SU-DHL-6 (cell line): Measurements from ENCODE around the gene ABCC4.

ENCODE experiments used
- H2AFZ ChIP-seq: fragments of 200-600 bp; sonication (generic); 2 replicates; pipeline ENCODE4 v1.6.1; 2014; ENCODE audit warnings: low read depth, mild to moderate bottlenecking, moderate library complexity, mixed read lengths, antibody characterized with exemption, low read length; ENCODE audit not compliant: severe bottlenecking
- H3F3A ChIP-seq: fragments of 200-600 bp; shearing (Covaris generic); 2 replicates; pipeline ENCODE4 v1.6.0; 2016; ENCODE audit warnings: antibody characterized with exemption, mild to moderate bottlenecking; ENCODE audit not compliant: insufficient read depth
- H3K27ac ChIP-seq: fragments of 200-600 bp; sonication (generic); 2 replicates; pipeline ENCODE4 v1.5.1; 2016; ENCODE audit warnings: low read depth, mild to moderate bottlenecking, low read length, moderate library complexity, mixed read lengths
- H3K27me3 ChIP-seq: fragments of 200-600 bp; sonication (generic), shearing (Covaris generic); 2 replicates; pipeline ENCODE4 v1.6.0; 2014; ENCODE audit warnings: mild to moderate bottlenecking, low read length
- H3K36me3 ChIP-seq: fragments of 200-600 bp; sonication (generic); 2 replicates; pipeline ENCODE4 v1.6.1; 2014; ENCODE audit warnings: mild to moderate bottlenecking, low read length, mixed read lengths
- H3K4me2 ChIP-seq: fragments of 300-600, 200-600 bp; shearing (Covaris generic), sonication (generic); 2 replicates; pipeline ENCODE4 v1.6.0; 2014; ENCODE audit warnings: low read length, low read depth, mild to moderate bottlenecking; ENCODE audit not compliant: poor library complexity, severe bottlenecking
- H3K4me3 ChIP-seq: fragments of 200-600 bp; sonication (generic); 2 replicates; pipeline ENCODE4 v1.5.1; 2014; ENCODE audit warnings: antibody characterized with exemption, low read length, mild to moderate bottlenecking, mixed read lengths; ENCODE audit not compliant: insufficient read depth, poor library complexity, severe bottlenecking
- H3K79me2 ChIP-seq: fragments of 200-600 bp; sonication (generic); 2 replicates; pipeline ENCODE4 v1.6.1; 2014; ENCODE audit warnings: mild to moderate bottlenecking, low read length, moderate library complexity; ENCODE audit not compliant: insufficient read depth
- H3K9ac ChIP-seq: fragments of 200-600 bp; sonication (generic); 2 replicates; pipeline ENCODE4 v1.7.0; 2014; ENCODE audit warnings: mild to moderate bottlenecking, low read length
- H3K9me2 ChIP-seq: fragments of 200-600 bp; sonication (generic); replicated peaks from 2 replicates; pipeline ENCODE4 v1.6.1; 2014; ENCODE audit warnings: low read length; ENCODE audit not compliant: insufficient read depth
- H3K9me3 ChIP-seq: fragments of 200-600 bp; sonication (generic); 2 replicates; pipeline ENCODE4 v1.6.1; 2014; ENCODE audit warnings: low read length, mixed read lengths; ENCODE audit not compliant: insufficient read depth
- H4K20me1 ChIP-seq: fragments of 200-600 bp; sonication (generic); 2 replicates; pipeline ENCODE4 v1.6.1; 2014; ENCODE audit warnings: low read depth, mild to moderate bottlenecking, antibody characterized with exemption, low read length, moderate library complexity, mixed read lengths
- EZH2phosphoT487 ChIP-seq: fragments of 200-600 bp; sonication (generic), shearing (Covaris generic); conservative IDR thresholded peaks from 2 replicates; pipeline ENCODE4 v1.6.1; 2018; ENCODE audit warnings: mild to moderate bottlenecking, antibody characterized with exemption, low read length, moderate library complexity, mixed read lengths
- TF ChIP-seq, protein P1 (sequence below): fragments of 200-600 bp; sonication (generic); IDR thresholded peaks from one replicate; pipeline ENCODE4 v1.5.1; 2017; ENCODE audit warnings: antibody characterized with exemption, mild to moderate bottlenecking, low read length, moderate library complexity; ENCODE audit not compliant: insufficient read depth, poor library complexity, severe bottlenecking

The ABCC4 gene

DNA sequence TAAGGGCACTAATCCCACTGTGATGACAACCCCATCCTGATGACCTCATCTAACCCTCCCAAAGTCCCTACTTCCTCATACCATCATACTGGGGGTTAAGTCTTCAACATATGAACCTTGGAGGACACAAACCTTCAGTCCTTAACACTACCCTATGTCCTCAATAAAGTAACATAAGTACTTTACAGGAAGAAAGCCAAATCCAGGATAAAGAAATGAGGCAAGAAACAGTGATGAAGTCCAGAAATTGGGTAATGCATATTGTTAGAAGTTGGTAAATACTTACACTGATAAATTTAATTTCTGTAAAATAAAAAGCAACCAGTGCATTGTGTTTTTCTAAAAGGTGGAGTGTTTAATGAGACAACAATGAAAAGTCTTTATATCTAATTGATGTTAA lies 304.1 kb downstream of the ABCC4 start:
- Histone ChIP-seq H4K20me1 (no peaks in the 10 kb centered on the region), H3K79me2 (no peaks in the 10 kb centered on the region), H3K27me3 (no peaks in the 10 kb centered on the region), H3F3A (no peaks in the 10 kb centered on the region), H3K4me2 (no peak overlapping the region), H3K9me2 (no peaks in the 10 kb centered on the region), H3K9ac (no peak overlapping the region), H3K9me3 (no peaks in the 10 kb centered on the region), H3K27ac (no peak overlapping the region), H3K36me3 (no peaks in the 10 kb centered on the region), H2AFZ (no peak overlapping the region), H3K4me3 (no peak overlapping the region)
- no peak for TF ChIP-seq EZH2phosphoT487
- TF ChIP-seq, protein P1, sequence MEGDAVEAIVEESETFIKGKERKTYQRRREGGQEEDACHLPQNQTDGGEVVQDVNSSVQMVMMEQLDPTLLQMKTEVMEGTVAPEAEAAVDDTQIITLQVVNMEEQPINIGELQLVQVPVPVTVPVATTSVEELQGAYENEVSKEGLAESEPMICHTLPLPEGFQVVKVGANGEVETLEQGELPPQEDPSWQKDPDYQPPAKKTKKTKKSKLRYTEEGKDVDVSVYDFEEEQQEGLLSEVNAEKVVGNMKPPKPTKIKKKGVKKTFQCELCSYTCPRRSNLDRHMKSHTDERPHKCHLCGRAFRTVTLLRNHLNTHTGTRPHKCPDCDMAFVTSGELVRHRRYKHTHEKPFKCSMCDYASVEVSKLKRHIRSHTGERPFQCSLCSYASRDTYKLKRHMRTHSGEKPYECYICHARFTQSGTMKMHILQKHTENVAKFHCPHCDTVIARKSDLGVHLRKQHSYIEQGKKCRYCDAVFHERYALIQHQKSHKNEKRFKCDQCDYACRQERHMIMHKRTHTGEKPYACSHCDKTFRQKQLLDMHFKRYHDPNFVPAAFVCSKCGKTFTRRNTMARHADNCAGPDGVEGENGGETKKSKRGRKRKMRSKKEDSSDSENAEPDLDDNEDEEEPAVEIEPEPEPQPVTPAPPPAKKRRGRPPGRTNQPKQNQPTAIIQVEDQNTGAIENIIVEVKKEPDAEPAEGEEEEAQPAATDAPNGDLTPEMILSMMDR, result no peak

DNA sequence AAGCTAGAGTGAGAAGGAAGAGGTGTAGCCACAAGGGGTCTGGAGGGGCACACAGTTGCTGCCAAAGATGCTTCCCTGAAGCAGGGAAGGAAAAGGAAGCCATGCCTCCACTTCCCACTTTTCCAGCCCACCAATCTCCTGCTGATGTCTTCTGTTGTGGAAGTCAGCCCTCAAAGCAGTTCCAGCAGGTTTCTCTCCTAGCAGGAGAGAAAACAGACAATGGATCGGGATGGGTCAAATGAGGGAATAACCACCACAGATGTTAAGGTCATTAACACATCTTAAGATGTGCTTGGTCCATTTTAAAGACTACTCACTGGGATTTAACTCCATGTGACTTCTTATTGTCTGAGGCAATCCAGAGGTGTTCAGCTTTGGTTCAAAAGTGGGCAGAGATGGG lies 304.8 kb downstream of the ABCC4 start:
- Histone ChIP-seq H3K79me2 (no peaks in the 10 kb centered on the region), H3K27me3 (no peaks in the 10 kb centered on the region), H3K4me2 (no peak overlapping the region), H3K9me2 (no peaks in the 10 kb centered on the region), H3K9me3 (no peaks in the 10 kb centered on the region), H4K20me1 (no peaks in the 10 kb centered on the region), H2AFZ (no peak overlapping the region), H3K36me3 (no peaks in the 10 kb centered on the region), H3K4me3 (no peak overlapping the region), H3F3A (no peaks in the 10 kb centered on the region), H3K27ac (no peak overlapping the region), H3K9ac (no peak overlapping the region)
- no peak for TF ChIP-seq EZH2phosphoT487
- TF ChIP-seq, protein P1, result no peak

DNA sequence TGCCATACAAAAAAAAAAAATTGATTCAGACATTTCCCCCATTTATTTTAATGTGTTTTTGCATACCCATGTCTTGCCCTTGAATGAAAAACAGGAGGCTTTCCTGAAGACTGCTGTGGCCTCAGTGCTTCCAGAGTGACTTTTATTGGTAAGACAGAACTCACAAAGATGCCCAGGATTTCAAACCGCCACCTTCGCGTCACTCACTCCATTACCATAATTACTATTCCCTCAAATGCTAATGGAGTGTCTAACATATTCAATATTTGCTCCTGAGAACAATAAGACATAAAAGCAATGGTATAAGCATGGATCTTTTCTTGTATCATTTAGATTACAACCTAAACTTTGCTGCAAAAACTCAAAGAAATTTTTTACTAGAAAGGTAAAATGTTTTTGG lies 306.7 kb downstream of the ABCC4 start:
- H3F3A ChIP-seq, result no peaks in the 10 kb centered on the region
- no peaks in the 10 kb centered on the region for H3K27me3 ChIP-seq
- H4K20me1 ChIP-seq, result no peaks in the 10 kb centered on the region
- H3K4me3 ChIP-seq, result no peak overlapping the region
- TF ChIP-seq, protein P1, result no peak
- TF ChIP-seq EZH2phosphoT487, result no peak
- no peaks in the 10 kb centered on the region for H3K9me2 ChIP-seq
- no peak overlapping the region for H2AFZ ChIP-seq
- H3K36me3 ChIP-seq, result no peaks in the 10 kb centered on the region
- no peak overlapping the region for H3K4me2 ChIP-seq
- H3K9me3 ChIP-seq, result no peaks in the 10 kb centered on the region
- no peaks in the 10 kb centered on the region for H3K79me2 ChIP-seq
- H3K9ac ChIP-seq, result no peak overlapping the region
- H3K27ac ChIP-seq, result no peak overlapping the region

DNA sequence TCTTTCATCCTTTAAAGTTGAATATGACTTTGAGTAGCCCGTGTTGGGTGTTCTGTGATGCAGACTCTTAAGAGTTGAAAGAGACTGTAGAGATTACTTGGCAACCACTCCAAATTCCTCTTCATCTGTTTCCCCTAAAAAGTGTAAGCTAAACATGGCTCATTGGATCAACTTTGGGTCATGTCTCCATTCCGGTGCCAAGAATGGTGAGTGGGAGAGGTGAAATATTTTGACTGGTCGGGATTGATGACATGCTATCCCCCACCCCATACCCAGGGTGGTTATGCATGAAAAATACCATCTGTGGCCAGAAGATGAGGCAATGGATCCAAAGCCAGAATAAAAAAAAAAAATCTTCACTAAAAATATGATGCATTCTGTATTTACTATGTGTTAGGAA lies 307.6 kb downstream of the ABCC4 start:
- H3K9ac ChIP-seq, result no peak overlapping the region
- H2AFZ ChIP-seq, result no peak overlapping the region
- H3K27me3 ChIP-seq, result no peaks in the 10 kb centered on the region

More for the DNA sequence above, 307.6 kb downstream of the ABCC4 start:
- Histone ChIP-seq H3K36me3 (no peaks in the 10 kb centered on the region), H3K9me3 (no peaks in the 10 kb centered on the region), H3K27ac (no peak overlapping the region), H3K9me2 (no peaks in the 10 kb centered on the region), H3K4me3 (no peak overlapping the region), H3K79me2 (no peaks in the 10 kb centered on the region), H4K20me1 (no peaks in the 10 kb centered on the region), H3K4me2 (no peak overlapping the region), H3F3A (no peaks in the 10 kb centered on the region)
- TF ChIP-seq EZH2phosphoT487, result no peak
- TF ChIP-seq, protein P1, result no peak
